Panc1 (cell line): ENCODE measurements around the gene DDX52. TPM values are rescaled to one million over a fixed set of nuclear protein-coding genes. Genes with fewer than 3 reads are reported as not detected.
"Not testable (repeated sequence)": the region's sequence is repeated elsewhere in the genome, so short reads cannot be mapped to it uniquely, and the experiment has no call there.

Source experiments
- ATAC-seq: fragments of 200-7000 bp; cut with Tn5 transposase; 2 replicates; pipeline ENCODE4 v1.9.1; 2020; ENCODE audit warnings: mild to moderate bottlenecking, moderate library complexity
- BruUV-seq: library from RNA; stranded (reverse); fragments of 400-500 nt; replicated peaks from 2 replicates; lab custom pipeline; 2021; lab: Mats Ljungman, UMichigan
- CTCF ChIA-PET: fragments of 300-600 bp; sonication (Branson Sonifier 250); formaldehyde crosslinking; loops from one replicate; lab custom pipeline; 2022; ENCODE audit warnings: antibody characterized with exemption; lab: Charles Lee
- POLR2A ChIA-PET: fragments of 300-600 bp; sonication (Branson Sonifier 250); formaldehyde crosslinking; loops from one replicate; lab custom pipeline; 2022; ENCODE audit warnings: antibody characterized with exemption; lab: Charles Lee
- DNase-seq: peaks from one replicate; pipeline ENCODE4 v3.0.0-alpha.2; 2010; ENCODE audit warnings: low read depth, low spot score
- H3K27ac ChIP-seq: 2 replicates; pipeline ENCODE4 v1.5.1; 2011; ENCODE audit warnings: mild to moderate bottlenecking, low read length, inconsistent platforms
- H3K27me3 ChIP-seq: fragments of 200-500 bp; sonication (Bioruptor generic); 2 replicates; pipeline ENCODE4 v1.6.0; 2014; ENCODE audit warnings: low read length, inconsistent platforms; ENCODE audit not compliant: control insufficient read depth, insufficient read depth
- H3K36me3 ChIP-seq: fragments of 200-500 bp; sonication (Bioruptor generic); 2 replicates; pipeline ENCODE4 v1.5.1; 2014; ENCODE audit warnings: inconsistent platforms, mild to moderate bottlenecking, low read length, moderate library complexity; ENCODE audit not compliant: control insufficient read depth, insufficient read depth
- H3K4me1 ChIP-seq: 2 replicates; pipeline ENCODE4 v1.5.1; 2011; ENCODE audit warnings: inconsistent platforms, mild to moderate bottlenecking, low read length, moderate library complexity; ENCODE audit not compliant: control insufficient read depth, insufficient read depth
- H3K4me3 ChIP-seq, 2 experiments: 2 replicates each; pipeline ENCODE4 v1.5.1; 2011 to 2012; ENCODE audit warnings: low read depth in 2 of 2, low read length in 2 of 2, mild to moderate bottlenecking in 2 of 2, inconsistent platforms in 1 of 2, moderate library complexity in 1 of 2
- H3K9me3 ChIP-seq: fragments of 200-500 bp; sonication (Bioruptor generic); 2 replicates; pipeline ENCODE4 v1.5.1; 2014; ENCODE audit warnings: low read depth, mild to moderate bottlenecking, inconsistent platforms, low read length, moderate library complexity; ENCODE audit not compliant: control insufficient read depth, insufficient read depth
- CTCF ChIP-seq: fragments of 450-650 bp; IDR thresholded peaks from 2 replicates; pipeline ENCODE4 v1.5.1; 2017; ENCODE audit warnings: mild to moderate bottlenecking
- POLR2AphosphoS5 ChIP-seq: IDR thresholded peaks from 2 replicates; pipeline ENCODE4 v1.6.1; 2012; ENCODE audit warnings: mild to moderate bottlenecking, low read depth, low read length, moderate library complexity
- SIN3A ChIP-seq: IDR thresholded peaks from 2 replicates; pipeline ENCODE4 v1.6.1; 2012; ENCODE audit warnings: low read depth, mild to moderate bottlenecking, low read length, moderate library complexity, borderline replicate concordance; ENCODE audit not compliant: insufficient read depth
- TCF7L2 ChIP-seq: IDR thresholded peaks from 2 replicates; pipeline ENCODE4 v1.6.1; 2011; ENCODE audit warnings: mild to moderate bottlenecking, low read depth, low read length, inconsistent platforms
- in situ Hi-C: cut with HindIII; loops from 2 replicates; pipeline ENCODE4 v1.10.0; 2016; ENCODE audit warnings: low sequenced_read_pairs, low pct_unique_long_range_greater_than_20kb
- intact Hi-C: fragments of 100-400 bp; cut with micrococcal nuclease; formaldehyde crosslinking; loops from one replicate; pipeline ENCODE4 v1.10.0; 2022; ENCODE audit not compliant: unreplicated experiment
- total RNA-seq: library from RNA; stranded (reverse); gene quantifications from one replicate; pipeline ENCODE4 v1.2.1, GENCODE V29; 2021; ENCODE audit not compliant: unreplicated experiment
- TF ChIP-seq, protein P1 (sequence below), 2 experiments: IDR thresholded peaks; 2 replicates each; pipeline ENCODE4 v1.6.1; 2011 to 2012; ENCODE audit warnings: low read depth in 2 of 2, control low read depth in 1 of 2, low read length in 1 of 2, mild to moderate bottlenecking in 1 of 2, moderate library complexity in 1 of 2; ENCODE audit not compliant: insufficient read depth in 1 of 2

The DDX52 gene
- total RNA-seq, 1 experiment from 2014 or later: 16.5 TPM

DNA sequence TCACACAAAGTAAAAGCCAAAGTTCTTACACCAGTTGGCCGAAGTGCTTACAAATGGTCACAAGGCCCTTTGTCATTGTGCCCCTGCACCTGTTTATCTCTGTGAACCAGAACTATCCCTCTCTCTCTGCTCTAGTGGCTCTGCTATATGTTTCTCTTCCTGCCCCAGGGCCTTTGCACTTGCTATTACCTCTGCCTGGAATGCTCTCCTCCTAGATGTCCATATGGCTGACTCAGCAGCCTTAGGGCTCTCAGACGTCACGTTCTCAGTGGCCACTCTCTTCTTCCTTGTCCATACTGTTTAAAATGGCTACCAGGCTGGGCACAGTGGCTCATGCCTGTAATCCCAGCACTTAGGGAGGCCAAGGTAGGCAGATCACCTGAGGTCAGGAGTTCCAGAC, 38.8 kb upstream of the DDX52 start:
- no peaks in the 10 kb centered on the region for H3K36me3 ChIP-seq
- H3K4me3 ChIP-seq: no peak overlapping the region
- no peaks in the 10 kb centered on the region for H3K4me1 ChIP-seq
- ChIA-PET POLR2A (no interaction called here), CTCF (no interaction called here)
- intact Hi-C loops: no loop called here
- in situ Hi-C loops: no loop called here
- H3K9me3 ChIP-seq: no peaks in the 10 kb centered on the region
- ATAC-seq (no peak), DNase-seq (no peak)
- no peak overlapping the region for H3K27ac ChIP-seq
- TF ChIP-seq, protein P1, sequence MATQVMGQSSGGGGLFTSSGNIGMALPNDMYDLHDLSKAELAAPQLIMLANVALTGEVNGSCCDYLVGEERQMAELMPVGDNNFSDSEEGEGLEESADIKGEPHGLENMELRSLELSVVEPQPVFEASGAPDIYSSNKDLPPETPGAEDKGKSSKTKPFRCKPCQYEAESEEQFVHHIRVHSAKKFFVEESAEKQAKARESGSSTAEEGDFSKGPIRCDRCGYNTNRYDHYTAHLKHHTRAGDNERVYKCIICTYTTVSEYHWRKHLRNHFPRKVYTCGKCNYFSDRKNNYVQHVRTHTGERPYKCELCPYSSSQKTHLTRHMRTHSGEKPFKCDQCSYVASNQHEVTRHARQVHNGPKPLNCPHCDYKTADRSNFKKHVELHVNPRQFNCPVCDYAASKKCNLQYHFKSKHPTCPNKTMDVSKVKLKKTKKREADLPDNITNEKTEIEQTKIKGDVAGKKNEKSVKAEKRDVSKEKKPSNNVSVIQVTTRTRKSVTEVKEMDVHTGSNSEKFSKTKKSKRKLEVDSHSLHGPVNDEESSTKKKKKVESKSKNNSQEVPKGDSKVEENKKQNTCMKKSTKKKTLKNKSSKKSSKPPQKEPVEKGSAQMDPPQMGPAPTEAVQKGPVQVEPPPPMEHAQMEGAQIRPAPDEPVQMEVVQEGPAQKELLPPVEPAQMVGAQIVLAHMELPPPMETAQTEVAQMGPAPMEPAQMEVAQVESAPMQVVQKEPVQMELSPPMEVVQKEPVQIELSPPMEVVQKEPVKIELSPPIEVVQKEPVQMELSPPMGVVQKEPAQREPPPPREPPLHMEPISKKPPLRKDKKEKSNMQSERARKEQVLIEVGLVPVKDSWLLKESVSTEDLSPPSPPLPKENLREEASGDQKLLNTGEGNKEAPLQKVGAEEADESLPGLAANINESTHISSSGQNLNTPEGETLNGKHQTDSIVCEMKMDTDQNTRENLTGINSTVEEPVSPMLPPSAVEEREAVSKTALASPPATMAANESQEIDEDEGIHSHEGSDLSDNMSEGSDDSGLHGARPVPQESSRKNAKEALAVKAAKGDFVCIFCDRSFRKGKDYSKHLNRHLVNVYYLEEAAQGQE (IDR thresholded peaks at IDR 0.05; ENCODE audit: insufficient read depth in 1 of 2, low read depth in 2 of 2, low read length in 1 of 2): no peak
- TF ChIP-seq TCF7L2: no peak
- TF ChIP-seq CTCF: no peak
- H3K27me3 ChIP-seq: no peaks in the 10 kb centered on the region
- no TSS peak for BruUV-seq

DNA sequence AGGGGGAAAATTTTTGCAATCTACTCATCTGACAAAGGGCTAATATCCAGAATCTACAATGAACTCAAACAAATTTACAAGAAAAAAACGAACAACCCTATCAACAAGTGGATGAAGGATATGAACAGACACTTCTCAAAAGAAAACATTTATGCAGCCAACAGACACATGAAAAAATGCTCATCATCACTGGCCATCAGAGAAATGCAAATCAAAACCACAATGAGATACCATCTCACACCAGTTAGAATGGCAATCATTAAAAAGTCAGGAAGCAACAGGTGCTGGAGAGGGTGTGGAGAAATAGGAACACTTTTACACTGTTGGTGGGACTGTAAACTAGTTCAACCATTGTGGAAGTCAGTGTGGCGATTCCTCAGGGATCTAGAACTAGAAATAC, 36.7 kb upstream of the DDX52 start:
- H3K9me3 ChIP-seq, POLR2A ChIA-PET, CTCF ChIA-PET, H3K27ac ChIP-seq, DNase-seq, ATAC-seq, H3K36me3 ChIP-seq, intact Hi-C loops, H3K4me3 ChIP-seq, in situ Hi-C loops, BruUV-seq, H3K27me3 ChIP-seq, H3K4me1 ChIP-seq: not testable (repeated sequence)

DNA sequence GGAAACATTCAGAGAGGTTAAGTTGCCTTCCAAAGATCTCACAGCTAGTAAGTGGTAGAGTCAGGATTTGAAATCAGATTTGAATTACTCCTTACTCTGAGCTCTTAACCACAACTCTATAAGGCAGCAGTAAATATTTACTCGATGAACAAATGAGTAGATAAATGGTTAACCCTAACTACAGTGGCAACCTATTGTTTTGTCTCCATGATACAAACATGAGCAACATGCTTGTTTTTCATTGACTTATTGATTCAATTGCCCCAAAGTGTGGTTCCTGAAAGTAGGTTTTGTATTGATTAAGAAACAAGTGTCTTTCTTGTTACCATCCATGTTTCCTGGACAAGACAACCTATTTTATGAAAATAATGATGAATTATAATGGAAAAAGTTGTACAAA, 34.8 kb upstream of the DDX52 start:
- no TSS peak for BruUV-seq
- ATAC-seq: no peak
- Histone ChIP-seq H3K36me3 (no peaks in the 10 kb centered on the region), H3K9me3 (no peaks in the 10 kb centered on the region), H3K27me3 (no peaks in the 10 kb centered on the region), H3K4me1 (no peaks in the 10 kb centered on the region), H3K27ac (no peak overlapping the region), H3K4me3 (no peak overlapping the region)
- no peak for DNase-seq
- TF ChIP-seq TCF7L2 (no peak), CTCF (no peak), SIN3A (no peak), POLR2AphosphoS5 (no peak)
- TF ChIP-seq, protein P1 (IDR thresholded peaks at IDR 0.05; ENCODE audit: insufficient read depth in 1 of 2, low read depth in 2 of 2, low read length in 1 of 2): no peak
- in situ Hi-C loops (no loop called here), intact Hi-C loops (no loop called here)
- ChIA-PET CTCF (no interaction called here), POLR2A (no interaction called here)
